ENCODE data around the gene TESMIN. TPM values are rescaled to one million over a fixed set of nuclear protein-coding genes. Genes with fewer than 3 reads are reported as not detected.
A peak's percentile ranks its signal among the peaks of the same experiment; 100 is the strongest.

TESMIN gene
- total RNA-seq, 1 experiment from 2014 or later, result 24.8 TPM

GRCh38 chr11:68763926-68764657, 12.8 kb upstream of the TESMIN start:
- Histone ChIP-seq H3K4me3 (replicated peaks in 1 of 2; ENCODE audit: low read depth in 1 of 2, low read length in 2 of 2) (no peak overlapping the region), H3K9me2 (ENCODE audit: insufficient read depth) (no peaks in the 10 kb centered on the region), H3K9me3 (ENCODE audit: control insufficient read depth in 1 of 2, insufficient read depth in 1 of 2, low read depth in 1 of 2, low read length in 2 of 2) (no peaks in the 10 kb centered on the region), H3K4me1 (ENCODE audit: control insufficient read depth in 1 of 2, insufficient read depth in 2 of 2, low read length in 2 of 2) (no peaks in the 10 kb centered on the region), H2AFZ (ENCODE audit: low read depth, low read length, poor library complexity, severe bottlenecking) (no peak overlapping the region), H4K20me1 (ENCODE audit: insufficient read depth) (no peaks in the 10 kb centered on the region), H3K9ac (ENCODE audit: low read length) (no peak overlapping the region), H3K36me3 (ENCODE audit: control insufficient read depth in 1 of 2, insufficient read depth in 2 of 2, low read length in 2 of 2) (peaks cover 8 to 11% of the 10 kb centered on the region in 2 experiments; a peak in 3 of 4 replicates), H3K27ac (ENCODE audit: low read depth, low read length) (no peak overlapping the region), H3K27me3 (ENCODE audit: insufficient read depth, low read length) (no peaks in the 10 kb centered on the region), H3K79me2 (ENCODE audit: insufficient read depth, low read length) (no peaks in the 10 kb centered on the region), H3K4me2 (ENCODE audit: low read length) (no peak overlapping the region)
- POLR2A ChIA-PET, result no interaction called here
- no peak for DNase-seq (ENCODE audit: low read depth, low spot score)
- CTCF ChIA-PET, result no interaction called here
- BruUV-seq (replicated peaks), result no TSS peak
- TF ChIP-seq EZH2 (IDR thresholded peaks at IDR 0.05) (no peak), ZBTB33 (IDR thresholded peaks at IDR 0.05; ENCODE audit: extremely low read depth, insufficient replicate concordance, low read length) (no peak), RAD21 (IDR thresholded peaks at IDR 0.05; ENCODE audit: low read depth) (peak; percentile 40)
- ATAC-seq, result peak; percentile 38; the same call in 1 of the 2 replicates
- intact Hi-C loops (cut with micrococcal nuclease), result no loop called here
- RAD21 ChIA-PET (ENCODE audit: low non-redundant PET in 1 of 2, low total read pairs in 2 of 2, uncharacterized antibody in 2 of 2, unreplicated experiment in 2 of 2), result no interaction called here

GRCh38 chr11:68763181-68763721, 11.9 kb upstream of the TESMIN start:
- DNase-seq (ENCODE audit: low read depth, low spot score), result no peak
- no peak overlapping the region for H3K9ac ChIP-seq (ENCODE audit: low read length)
- intact Hi-C loops (cut with micrococcal nuclease), result no loop called here
- TF ChIP-seq SP1 (IDR thresholded peaks at IDR 0.05; ENCODE audit: low read depth) (no peak), EZH2phosphoT487 (IDR thresholded peaks at IDR 0.05; ENCODE audit: borderline replicate concordance) (no peak), ZBTB33 (IDR thresholded peaks at IDR 0.05; ENCODE audit: extremely low read depth, insufficient replicate concordance, low read length) (no peak), CTCF (IDR thresholded peaks at IDR 0.05 in 2 of 3, conservative IDR thresholded peaks at IDR 0.05 in 1 of 3; ENCODE audit: borderline replicate concordance in 1 of 3, insufficient read depth in 1 of 3, low read depth in 2 of 3, low read length in 2 of 3) (no peak), JUND (IDR thresholded peaks at IDR 0.05) (no peak), CBX3 (IDR thresholded peaks at IDR 0.05; ENCODE audit: low read depth) (no peak), SRF (IDR thresholded peaks at IDR 0.05; ENCODE audit: low read depth) (no peak), POLR2AphosphoS5 (IDR thresholded peaks at IDR 0.05; ENCODE audit: low read depth, low read length) (no peak), EGR1 (IDR thresholded peaks at IDR 0.05; ENCODE audit: low read depth) (no peak), ZFX (IDR thresholded peaks at IDR 0.05) (no peak), TCF7L2 (IDR thresholded peaks at IDR 0.05; ENCODE audit: borderline replicate concordance, extremely low read depth, insufficient read depth, insufficient read length) (no peak), RAD21 (IDR thresholded peaks at IDR 0.05; ENCODE audit: low read depth) (no peak)

More at GRCh38 chr11:68763181-68763721, 11.9 kb upstream of the TESMIN start:
- H3K4me3 ChIP-seq (replicated peaks in 1 of 2; ENCODE audit: low read depth in 1 of 2, low read length in 2 of 2), result no peak overlapping the region
- ChIA-PET CTCF (no interaction called here), POLR2A (no interaction called here), RAD21 (ENCODE audit: low non-redundant PET in 1 of 2, low total read pairs in 2 of 2, uncharacterized antibody in 2 of 2, unreplicated experiment in 2 of 2) (no interaction called here)
- peaks cover 10 to 11% of the 10 kb centered on the region in 2 experiments; a peak in 3 of 4 replicates for H3K36me3 ChIP-seq (ENCODE audit: control insufficient read depth in 1 of 2, insufficient read depth in 2 of 2, low read length in 2 of 2)
- H3K27ac ChIP-seq (ENCODE audit: low read depth, low read length), result no peak overlapping the region
- H3K4me1 ChIP-seq (ENCODE audit: control insufficient read depth in 1 of 2, insufficient read depth in 2 of 2, low read length in 2 of 2), result no peaks in the 10 kb centered on the region
- no peaks in the 10 kb centered on the region for H3K9me3 ChIP-seq (ENCODE audit: control insufficient read depth in 1 of 2, insufficient read depth in 1 of 2, low read depth in 1 of 2, low read length in 2 of 2)
- H3K4me2 ChIP-seq (ENCODE audit: low read length), result no peak overlapping the region
- H3K9me2 ChIP-seq (ENCODE audit: insufficient read depth), result no peaks in the 10 kb centered on the region
- H2AFZ ChIP-seq (ENCODE audit: low read depth, low read length, poor library complexity, severe bottlenecking), result no peak overlapping the region
- peak; percentile 32 for ATAC-seq
- H3K79me2 ChIP-seq (ENCODE audit: insufficient read depth, low read length), result no peaks in the 10 kb centered on the region
- no peaks in the 10 kb centered on the region for H4K20me1 ChIP-seq (ENCODE audit: insufficient read depth)
- BruUV-seq (replicated peaks), result no TSS peak
- H3K27me3 ChIP-seq (ENCODE audit: insufficient read depth, low read length), result no peaks in the 10 kb centered on the region
